CD4-positive, alpha-beta T cell treated with Interleukin-10 for 1 hour (primary cell): ENCODE measurements around the gene TMEM139.

ENCODE experiments used
- DNase-seq: peaks from one replicate; pipeline ENCODE4 v3.0.0-alpha.2; 2020

Gene TMEM139

DNA sequence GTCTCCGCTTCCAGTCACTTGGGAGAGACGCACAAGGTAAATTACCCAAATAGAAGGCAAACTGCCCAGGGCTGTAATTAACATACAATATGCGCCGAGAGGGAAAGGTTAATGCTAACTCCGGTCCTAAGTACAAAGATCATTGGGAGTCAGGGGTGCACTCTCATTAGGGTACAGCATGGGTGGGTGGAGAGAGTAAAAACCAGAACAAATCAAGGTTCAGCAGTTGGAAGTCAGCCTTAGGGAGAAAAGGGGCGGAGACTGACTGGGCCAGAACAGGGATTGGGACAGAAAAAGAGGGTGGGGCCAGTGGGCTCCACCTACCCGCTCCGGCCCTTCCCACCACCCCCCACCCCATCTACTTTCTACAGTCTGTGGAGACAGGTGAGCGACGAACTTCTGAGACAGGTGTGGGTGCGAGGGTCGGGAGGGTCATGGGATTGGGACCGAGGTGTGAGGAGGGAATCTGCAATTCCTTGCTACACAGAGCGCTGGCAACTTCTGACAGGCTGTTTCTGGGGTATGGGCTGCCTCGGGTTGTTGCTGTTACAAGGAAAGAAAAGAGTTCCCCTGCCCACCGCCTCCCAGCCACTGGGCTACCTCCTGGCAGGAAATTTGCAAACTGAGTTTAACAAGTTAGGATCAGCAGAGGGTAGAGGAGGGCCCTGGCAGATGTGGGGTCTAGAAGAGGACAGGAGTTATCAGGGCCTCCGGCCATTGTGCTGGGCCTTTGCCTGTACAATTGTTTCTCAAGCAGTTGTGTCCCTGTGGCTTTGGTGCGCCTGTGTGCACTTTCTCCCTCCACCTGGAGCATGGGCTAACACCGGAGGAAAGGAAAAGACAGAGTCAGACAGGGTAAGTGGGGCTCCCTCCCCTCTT, at the start of gene TMEM139:
TMEM139 (plus strand) TSS at position 368 of the 879 bp plus-strand sequence. CDS start 1,000 bp downstream, outside the sequence.
- no peak for DNase-seq

- DNase-seq: no peak
These were observed 49.2 kb upstream of the TMEM139 start for GRCh38 chr7:143235561-143235960.

GRCh38 chr7:143236408-143236990, 48.3 kb upstream of the TMEM139 start:
- no peak for DNase-seq

GRCh38 chr7:143237366-143237765, 47.4 kb upstream of the TMEM139 start:
- DNase-seq: no peak

DNA sequence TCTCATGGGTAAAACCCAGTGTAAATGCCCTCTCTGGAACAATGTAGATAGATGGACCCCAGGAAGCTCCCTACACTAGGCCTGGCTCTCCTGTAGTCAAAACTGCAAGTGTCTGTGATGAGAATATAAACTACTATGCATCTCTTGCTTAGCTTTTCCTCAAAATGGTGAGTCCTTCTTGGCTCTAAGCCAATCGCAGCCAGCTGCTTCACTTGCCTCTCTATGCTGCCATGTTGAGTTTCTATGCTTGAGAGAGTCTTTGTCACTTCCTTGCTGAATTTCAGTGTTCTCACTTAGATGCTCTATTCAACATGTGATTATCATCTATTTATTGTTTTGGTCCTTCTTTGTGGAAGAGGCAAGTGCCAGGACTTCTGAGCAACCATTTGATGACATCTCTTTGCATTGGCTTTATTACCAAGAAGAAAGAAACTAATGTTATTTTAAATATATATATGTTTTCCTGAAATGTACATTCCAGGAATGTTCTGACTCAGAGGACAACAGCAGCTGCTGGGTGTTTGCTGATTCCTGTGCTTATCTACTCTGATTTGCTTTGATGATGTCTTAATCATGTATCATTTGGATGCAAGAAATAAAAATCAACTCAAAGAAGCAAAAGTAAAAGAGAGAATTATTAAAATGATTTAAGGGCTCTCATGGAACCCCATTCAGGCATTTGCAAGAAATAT, 46.3 kb upstream of the TMEM139 start:
- no peak for DNase-seq

DNA sequence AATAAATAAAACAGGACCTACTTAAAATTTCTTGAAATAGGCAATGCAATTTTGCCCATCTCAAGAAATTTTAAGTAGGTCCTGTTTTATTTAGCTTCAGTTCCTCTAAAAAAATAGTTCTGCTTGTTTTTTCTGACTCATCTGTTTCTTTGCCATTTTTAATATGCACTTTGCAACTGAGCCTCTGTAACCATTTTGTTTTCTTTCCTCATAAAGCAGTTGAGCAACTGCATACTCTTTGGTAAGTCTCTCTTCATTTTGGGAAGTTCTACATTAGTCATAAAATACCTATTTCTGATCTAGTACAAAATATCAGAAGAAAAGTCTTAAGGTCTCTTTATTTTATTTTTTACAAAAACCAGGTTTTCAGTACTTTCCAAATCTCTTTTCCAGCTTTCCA, 44.9 kb upstream of the TMEM139 start:
- DNase-seq: no peak

GRCh38 chr7:143240291-143241168, 44.2 kb upstream of the TMEM139 start:
- DNase-seq: peak; percentile 86

DNA sequence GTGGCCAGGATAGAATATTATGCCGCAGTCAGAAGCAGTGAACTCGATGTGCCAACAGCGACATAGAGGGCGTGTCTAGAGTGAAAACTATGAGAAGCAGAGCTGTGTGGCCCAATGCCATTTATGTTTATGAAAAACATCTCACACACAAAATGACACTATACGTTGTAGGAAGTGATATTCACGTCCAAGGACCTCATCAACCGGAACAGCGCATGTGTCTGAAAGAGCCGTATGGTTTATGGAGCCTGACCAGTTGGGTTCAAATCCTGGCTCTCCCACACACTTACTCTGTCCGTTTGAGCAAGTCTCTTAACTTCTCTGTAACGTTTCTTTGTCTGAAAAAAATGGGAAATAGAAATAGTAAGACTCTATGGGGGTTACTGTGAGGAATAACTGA, 42.5 kb upstream of the TMEM139 start:
- no peak for DNase-seq

DNA sequence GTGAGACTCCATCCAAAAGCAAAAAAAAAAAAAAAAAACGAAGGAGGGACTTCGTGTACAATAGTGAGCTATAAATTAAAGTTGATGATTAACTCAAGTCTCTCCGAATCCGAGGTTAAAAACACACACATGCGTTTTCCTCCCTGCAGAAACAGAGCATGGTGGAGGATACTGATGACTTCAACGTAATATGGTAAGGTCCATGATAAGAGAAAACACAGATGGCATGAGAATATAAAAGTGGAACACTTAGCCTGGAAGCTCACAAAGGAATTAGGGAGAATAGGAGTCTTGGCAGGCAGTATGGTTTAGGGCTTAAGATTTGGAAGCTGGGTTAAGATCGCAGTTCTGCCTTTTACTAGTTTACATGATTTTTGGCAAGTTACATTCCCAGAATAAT, 41.6 kb upstream of the TMEM139 start:
- no peak for DNase-seq

GRCh38 chr7:143243614-143244013, 41.1 kb upstream of the TMEM139 start:
- no peak for DNase-seq

DNA sequence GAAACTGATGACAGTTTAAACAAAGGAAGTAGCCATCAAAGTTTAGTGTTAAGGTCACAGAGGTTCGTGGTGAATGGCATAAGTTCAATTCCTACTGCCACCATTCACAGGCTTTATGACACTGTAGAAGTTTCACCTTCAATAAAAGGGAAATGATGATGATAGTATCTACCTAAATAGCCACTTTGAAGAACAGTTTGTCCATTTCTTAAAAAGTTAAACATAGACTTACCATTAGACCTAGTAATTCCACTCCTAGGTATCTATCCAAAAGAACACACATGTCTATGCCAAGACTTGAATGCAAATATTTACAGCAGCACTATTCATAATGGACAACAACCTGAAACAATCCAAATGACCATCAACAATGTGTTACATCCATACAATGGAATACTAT, 40.4 kb upstream of the TMEM139 start:
- no peak for DNase-seq

DNA sequence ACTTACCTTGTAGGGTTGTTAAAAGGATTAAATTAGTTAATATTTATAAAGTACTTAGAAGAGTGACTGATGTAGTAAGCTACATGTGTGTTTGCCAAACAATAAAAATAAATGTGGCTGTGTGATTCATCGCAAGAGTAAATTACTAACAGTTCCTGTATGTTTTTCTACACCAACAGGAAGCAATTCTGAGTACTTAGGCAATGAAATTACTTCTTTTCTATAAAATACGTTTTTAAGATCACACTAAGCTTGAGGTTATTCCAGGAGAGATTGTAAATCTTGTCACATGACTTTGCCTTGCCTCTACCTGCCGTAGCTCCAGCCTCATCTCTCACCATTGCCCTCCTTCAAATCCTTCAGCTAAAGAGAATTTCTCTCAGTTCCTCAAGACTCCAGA, 39.6 kb upstream of the TMEM139 start:
- no peak for DNase-seq

DNA sequence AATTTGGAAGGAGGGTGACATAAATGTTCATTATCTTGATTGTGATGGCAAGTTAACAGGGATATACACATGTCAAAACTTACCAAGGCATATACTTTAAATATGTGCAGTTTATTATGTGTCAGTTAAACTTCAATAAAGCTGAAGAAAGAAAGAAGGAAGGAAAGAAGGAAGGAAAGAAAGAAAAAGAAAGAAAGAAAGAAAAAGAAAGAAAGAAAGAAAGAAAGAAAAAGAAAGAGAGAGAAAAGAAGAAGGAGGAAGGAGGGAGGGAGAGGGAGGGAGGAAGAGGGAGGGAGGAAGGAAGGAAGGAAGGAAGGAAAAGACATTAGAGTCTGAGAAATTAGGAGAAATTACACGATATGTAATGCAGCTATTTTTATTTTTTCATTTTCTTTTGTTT, 37.4 kb upstream of the TMEM139 start:
- DNase-seq: no peak

DNA sequence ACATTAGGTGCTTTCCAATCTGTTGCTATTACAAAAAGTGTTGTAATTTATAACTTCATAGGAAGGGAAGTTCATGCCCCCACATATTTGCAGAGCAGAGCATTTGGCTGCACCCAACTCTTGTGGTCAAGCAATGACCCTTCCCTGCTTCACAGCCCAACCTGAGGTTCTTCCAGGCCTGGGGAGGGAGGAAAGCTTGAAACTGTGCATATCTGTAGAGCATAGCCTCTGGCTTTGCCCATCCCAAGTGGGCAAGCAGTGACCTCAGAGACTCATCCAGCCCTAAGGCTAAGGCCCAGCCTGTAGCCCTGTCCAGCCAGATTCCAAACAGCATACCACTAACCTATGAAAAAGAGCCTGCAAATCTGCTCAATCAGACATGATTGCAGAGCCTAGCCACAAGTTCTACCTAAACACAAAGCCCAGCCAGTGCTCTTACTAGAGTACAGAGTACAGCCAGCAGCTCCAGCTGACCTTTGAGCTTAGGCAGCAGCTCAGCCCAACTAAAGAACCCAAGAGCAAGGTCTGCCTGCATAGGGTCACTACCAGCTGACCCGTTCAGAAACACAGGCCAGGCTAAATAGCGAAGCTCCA, 35.9 kb upstream of the TMEM139 start:
- DNase-seq: no peak

DNA sequence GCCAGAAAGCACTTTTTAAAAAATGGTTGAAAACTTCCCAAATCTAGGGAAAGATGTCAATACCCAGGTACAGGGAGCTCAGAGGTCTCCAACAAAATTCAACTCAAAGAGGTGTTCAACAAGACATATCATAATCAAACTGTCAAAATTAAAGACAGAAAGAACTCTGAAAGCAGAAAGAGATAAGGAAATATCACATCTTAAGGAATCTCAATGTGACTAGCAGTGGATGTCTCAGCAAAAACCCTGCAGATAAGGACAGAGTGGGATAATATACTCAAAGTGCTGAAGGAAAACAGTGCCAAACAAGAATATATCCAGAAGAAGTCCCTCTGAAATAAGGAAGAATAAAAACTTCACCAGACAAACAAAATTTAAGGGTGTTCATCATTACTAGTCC, 34.6 kb upstream of the TMEM139 start:
- DNase-seq: no peak

GRCh38 chr7:143250822-143251221, 33.9 kb upstream of the TMEM139 start:
- DNase-seq: peak; percentile 58

GRCh38 chr7:143252006-143252405, 32.8 kb upstream of the TMEM139 start:
- peak; percentile 45 for DNase-seq

GRCh38 chr7:143255564-143255963, 29.2 kb upstream of the TMEM139 start:
- no peak for DNase-seq

DNA sequence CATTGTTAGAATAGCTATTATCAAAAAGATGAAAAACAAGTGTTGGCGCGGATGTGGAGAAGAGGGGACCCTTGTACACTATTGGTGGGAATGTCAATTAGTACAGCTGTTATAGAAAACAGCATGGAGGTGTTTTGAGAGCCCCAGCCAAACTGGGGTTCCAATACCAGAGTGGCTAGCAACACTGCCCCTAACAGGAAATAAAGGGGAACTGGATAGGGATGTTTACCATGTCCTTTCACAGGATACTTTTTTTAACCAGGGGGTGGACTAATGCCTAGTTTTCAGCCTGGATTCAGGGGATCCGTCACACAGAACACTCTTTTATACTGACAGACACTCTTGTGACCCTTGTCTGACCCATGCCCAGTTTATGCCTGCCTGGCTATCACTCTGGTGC, 28.4 kb upstream of the TMEM139 start:
- DNase-seq: no peak

GRCh38 chr7:143256932-143257331, 27.8 kb upstream of the TMEM139 start:
- no peak for DNase-seq

DNA sequence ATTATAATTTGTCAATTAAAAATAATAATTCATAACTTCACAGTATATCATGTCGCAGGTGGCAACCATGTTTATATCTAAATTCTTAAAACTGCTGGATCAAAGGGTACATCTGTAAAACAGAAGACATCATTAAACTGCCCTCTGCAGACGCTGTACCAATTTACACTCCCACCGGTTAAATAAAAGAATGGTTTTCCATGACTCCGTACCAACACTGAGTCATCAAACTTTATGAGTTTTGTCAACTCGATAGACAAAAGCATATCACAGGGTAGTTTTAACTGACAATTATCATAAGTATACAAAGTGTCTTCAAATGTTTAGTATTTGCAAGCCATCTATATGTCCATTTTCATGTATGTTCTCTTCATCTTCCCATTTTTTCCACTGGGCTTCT, 27.3 kb upstream of the TMEM139 start:
- DNase-seq: no peak

- peak; percentile 45 for DNase-seq
These were observed 25.9 kb upstream of the TMEM139 start for GRCh38 chr7:143258831-143259230.
